Left lung (tissue), 10 donors: ENCODE results near the gene TAOK2. TPM values are rescaled to one million over a fixed set of nuclear protein-coding genes. Genes with fewer than 3 reads are reported as not detected.
A peak's percentile ranks its signal among the peaks of the same experiment; 100 is the strongest.

Experiments
- ATAC-seq: fragments of 200-7000 bp; cut with Tn5 transposase; one replicate; pipeline ENCODE4 v1.9.1; 2020; ENCODE audit warnings: moderate library complexity
- DNase-seq, 4 donors: peaks; one replicate each; pipeline ENCODE4 v3.0.0-alpha.2; 2013 to 2020
- H3K27ac ChIP-seq, 2 donors: fragments of 200-600 bp; sonication (generic) in 1 of 2; one replicate each; pipeline versions ENCODE4 v1.5.0 to v1.8.0; 2020 to 2021
- H3K27me3 ChIP-seq, 2 donors: fragments of 200-600 bp; sonication (generic) in 1 of 2; one replicate each; pipeline versions ENCODE4 v1.5.0 to v1.8.0; 2020 to 2021
- H3K36me3 ChIP-seq, 2 donors: fragments of 200-600 bp; sonication (generic) in 1 of 2; one replicate each; pipeline versions ENCODE4 v1.5.0 to v1.8.0; 2020 to 2021
- H3K4me1 ChIP-seq, 2 donors: fragments of 200-600 bp; one replicate each; pipeline ENCODE4 v1.8.0; 2021
- H3K4me3 ChIP-seq, 2 donors: fragments of 200-600 bp; sonication (generic) in 1 of 2; one replicate each; pipeline versions ENCODE4 v1.5.0 to v1.8.0; 2020 to 2021; ENCODE audit warnings: mild to moderate bottlenecking in 1 of 2
- H3K9me3 ChIP-seq, 2 donors: fragments of 200-600 bp; sonication (generic) in 1 of 2; one replicate each; pipeline versions ENCODE4 v1.5.0 to v1.8.0; 2020 to 2021
- intact Hi-C, 2 donors: fragments of 100-400 bp; cut with DNase I; formaldehyde crosslinking; loops; one replicate each; pipeline versions ENCODE4 v1.11.2 to v1.14.2; 2022
- polyA plus RNA-seq, 6 donors: library from polyadenylated mRNA; unstranded; fragments of 120-200 nt; gene quantifications; one replicate each; pipeline ENCODE4 v1.2.1, GENCODE V29; 2013; ENCODE audit not compliant: insufficient read length in 6 of 6
- total RNA-seq, 2 donors: library from RNA; stranded (reverse); fragmentation: NEBNext Ultra II Directional; extraction: Animal tissue kit (Norgen Biotek cat#: 25700); gene quantifications; one replicate each; pipeline ENCODE4 v1.2.1, GENCODE V29; 2021
- TF ChIP-seq, protein P1 (sequence below), 2 donors: fragments of 200-600 bp; sonication (generic) in 1 of 2; IDR thresholded peaks; one replicate each; pipeline versions ENCODE4 v1.5.0 to v1.8.0; 2021; ENCODE audit warnings: antibody characterized with exemption in 2 of 2
- donor health status: DM: no; HTN: yes; CAD: no.
- donor health status: DM: no; HTN: no; CAD: no.

TAOK2 gene
- total and polyA plus RNA-seq, 8 donors: 47.5 to 71.4 (median 57.4) TPM

DNA sequence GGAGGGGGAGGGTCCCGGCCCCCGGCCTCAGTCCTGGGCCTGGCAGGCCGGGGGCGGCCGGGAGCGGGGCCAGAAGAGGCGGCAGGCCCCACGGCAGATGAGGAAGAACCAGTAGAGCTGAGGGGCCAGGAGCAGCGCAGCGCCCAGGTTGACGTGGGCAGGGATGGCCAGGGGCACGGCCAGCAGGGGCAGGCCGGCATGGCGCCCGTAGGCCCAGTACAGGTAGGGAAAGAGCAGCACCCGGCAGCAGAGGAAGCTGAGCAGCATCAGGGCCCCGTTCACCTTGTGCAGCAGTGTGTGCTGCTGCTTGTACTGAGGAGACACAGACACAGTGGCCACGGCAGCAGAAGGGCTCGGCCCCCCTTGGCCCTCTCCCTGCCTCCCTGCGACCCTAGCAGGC is 51.5 kb downstream of the TAOK2 start:
- TF ChIP-seq, protein P1, sequence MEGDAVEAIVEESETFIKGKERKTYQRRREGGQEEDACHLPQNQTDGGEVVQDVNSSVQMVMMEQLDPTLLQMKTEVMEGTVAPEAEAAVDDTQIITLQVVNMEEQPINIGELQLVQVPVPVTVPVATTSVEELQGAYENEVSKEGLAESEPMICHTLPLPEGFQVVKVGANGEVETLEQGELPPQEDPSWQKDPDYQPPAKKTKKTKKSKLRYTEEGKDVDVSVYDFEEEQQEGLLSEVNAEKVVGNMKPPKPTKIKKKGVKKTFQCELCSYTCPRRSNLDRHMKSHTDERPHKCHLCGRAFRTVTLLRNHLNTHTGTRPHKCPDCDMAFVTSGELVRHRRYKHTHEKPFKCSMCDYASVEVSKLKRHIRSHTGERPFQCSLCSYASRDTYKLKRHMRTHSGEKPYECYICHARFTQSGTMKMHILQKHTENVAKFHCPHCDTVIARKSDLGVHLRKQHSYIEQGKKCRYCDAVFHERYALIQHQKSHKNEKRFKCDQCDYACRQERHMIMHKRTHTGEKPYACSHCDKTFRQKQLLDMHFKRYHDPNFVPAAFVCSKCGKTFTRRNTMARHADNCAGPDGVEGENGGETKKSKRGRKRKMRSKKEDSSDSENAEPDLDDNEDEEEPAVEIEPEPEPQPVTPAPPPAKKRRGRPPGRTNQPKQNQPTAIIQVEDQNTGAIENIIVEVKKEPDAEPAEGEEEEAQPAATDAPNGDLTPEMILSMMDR (IDR thresholded peaks at IDR 0.05): no peak
- Histone ChIP-seq H3K4me3 (no peak overlapping the region), H3K27me3 (peaks cover 11 to 66% of the 10 kb centered on the region in 2 donors), H3K36me3 (no peaks in the 10 kb centered on the region), H3K27ac (no peak overlapping the region), H3K9me3 (no peaks in the 10 kb centered on the region), H3K4me1 (peaks cover 0 to 18% of the 10 kb centered on the region in 2 donors)
- no peak for ATAC-seq
- peak in 1 of 4 donors; percentile 65 for DNase-seq
- intact Hi-C loops: no loop called here

DNA sequence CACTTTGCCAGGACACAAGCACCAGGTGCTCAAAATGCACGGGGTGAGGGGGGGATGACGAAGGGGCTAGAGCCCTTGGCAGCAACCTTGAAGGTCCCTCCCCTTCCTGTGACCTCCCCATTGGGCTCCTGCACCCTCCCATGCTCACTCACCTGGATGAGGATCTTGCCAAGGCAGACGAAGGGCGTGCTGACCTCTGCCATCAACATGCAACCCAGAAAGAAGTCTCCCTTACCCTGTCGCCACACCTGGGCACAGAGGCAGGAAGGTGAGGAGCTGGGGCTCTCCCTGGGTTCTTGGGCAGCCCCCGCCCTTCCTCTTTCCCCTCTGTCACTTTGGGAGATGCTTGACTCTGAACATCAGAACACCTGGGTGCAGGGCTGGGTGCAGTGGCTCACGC is 51.9 kb downstream of the TAOK2 start:
- TF ChIP-seq, protein P1 (IDR thresholded peaks at IDR 0.05): no peak
- intact Hi-C loops: no loop called here
- no peak overlapping the region for H3K27ac ChIP-seq
- ATAC-seq: no peak
- peaks cover 14 to 70% of the 10 kb centered on the region in 2 donors for H3K27me3 ChIP-seq
- no peaks in the 10 kb centered on the region for H3K9me3 ChIP-seq
- no peak overlapping the region for H3K4me3 ChIP-seq
- no peaks in the 10 kb centered on the region for H3K36me3 ChIP-seq
- H3K4me1 ChIP-seq: peaks cover 0 to 16% of the 10 kb centered on the region in 2 donors
- peak in 1 of 4 donors; percentile 35 for DNase-seq

DNA sequence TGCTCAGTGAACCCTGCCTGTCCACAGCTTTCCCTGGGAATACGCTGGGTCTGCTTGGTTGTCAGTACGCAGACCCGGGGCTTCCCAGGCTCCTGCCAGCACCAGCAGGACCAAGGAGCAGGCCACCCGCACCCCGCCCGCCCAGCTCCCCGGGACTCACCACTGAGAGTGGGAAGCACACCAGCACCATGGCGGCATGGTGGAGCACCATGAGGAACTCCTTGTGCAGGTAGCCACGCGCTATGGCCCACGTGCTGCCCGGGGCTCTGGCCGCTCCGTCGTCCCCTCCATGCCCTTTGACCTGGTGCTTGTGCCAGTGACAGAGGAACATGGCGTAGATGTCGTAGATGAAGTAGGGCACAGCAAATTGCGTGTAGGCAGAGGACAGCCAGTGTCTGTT is 52.8 kb downstream of the TAOK2 start:
- Histone ChIP-seq H3K27me3 (peaks cover 22 to 79% of the 10 kb centered on the region in 2 donors), H3K4me3 (no peak overlapping the region), H3K9me3 (no peaks in the 10 kb centered on the region), H3K27ac (no peak overlapping the region), H3K4me1 (peaks cover 0 to 15% of the 10 kb centered on the region in 2 donors), H3K36me3 (no peaks in the 10 kb centered on the region)
- TF ChIP-seq, protein P1 (IDR thresholded peaks at IDR 0.05): no peak
- no peak for ATAC-seq
- peak in 1 of 4 donors; percentile 66 for DNase-seq
- intact Hi-C loops: no loop called here

DNA sequence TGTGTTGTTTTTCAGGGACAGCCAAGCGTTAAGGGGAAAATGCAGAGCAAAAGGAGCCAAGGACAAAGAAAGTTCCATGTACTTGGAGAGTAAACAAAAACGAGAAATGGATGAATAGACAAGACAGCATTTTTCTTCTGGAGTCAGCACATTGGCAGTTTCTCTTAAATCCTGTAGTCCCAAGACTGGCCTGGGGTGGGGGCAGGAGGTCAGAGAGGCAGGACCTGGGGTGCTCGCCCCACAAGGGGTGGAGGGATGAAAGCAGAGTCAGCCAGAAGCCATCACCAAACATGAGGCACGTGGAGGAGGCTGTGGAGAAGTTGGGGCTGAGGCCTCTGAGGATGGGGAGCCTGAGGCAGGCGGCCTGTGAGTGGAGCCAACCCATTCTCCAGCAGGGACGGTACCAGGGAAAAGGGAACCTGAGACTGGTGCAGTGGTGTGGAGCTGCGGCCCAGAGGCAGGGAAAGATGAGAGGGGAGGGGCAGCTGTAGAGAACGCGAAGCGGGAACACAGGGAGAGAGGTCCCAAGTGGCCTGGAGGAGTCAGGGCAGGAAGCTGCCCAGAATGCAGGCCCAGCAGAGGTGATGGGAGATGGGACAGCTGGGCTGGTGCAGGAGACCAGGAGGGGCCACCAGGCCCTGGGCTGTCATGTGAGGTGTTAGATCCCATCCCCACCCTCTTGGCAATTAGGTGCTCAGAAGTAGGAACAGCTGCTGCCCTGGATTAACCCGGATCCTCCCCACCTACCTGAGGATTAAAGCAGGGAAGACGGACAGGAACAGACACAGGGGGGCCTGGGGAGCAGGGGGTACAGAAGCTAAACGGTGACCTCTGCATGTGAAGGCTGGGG is 54.1 kb downstream of the TAOK2 start:
- intact Hi-C loops: no loop called here
- ATAC-seq: no peak
- Histone ChIP-seq H3K27ac (no peak overlapping the region), H3K27me3 (peaks cover 34 to 92% of the 10 kb centered on the region in 2 donors), H3K4me1 (peaks cover 0 to 9% of the 10 kb centered on the region in 2 donors), H3K9me3 (no peaks in the 10 kb centered on the region), H3K4me3 (no peak overlapping the region), H3K36me3 (no peaks in the 10 kb centered on the region)
- no peak for DNase-seq
- TF ChIP-seq, protein P1 (IDR thresholded peaks at IDR 0.05): no peak

DNA sequence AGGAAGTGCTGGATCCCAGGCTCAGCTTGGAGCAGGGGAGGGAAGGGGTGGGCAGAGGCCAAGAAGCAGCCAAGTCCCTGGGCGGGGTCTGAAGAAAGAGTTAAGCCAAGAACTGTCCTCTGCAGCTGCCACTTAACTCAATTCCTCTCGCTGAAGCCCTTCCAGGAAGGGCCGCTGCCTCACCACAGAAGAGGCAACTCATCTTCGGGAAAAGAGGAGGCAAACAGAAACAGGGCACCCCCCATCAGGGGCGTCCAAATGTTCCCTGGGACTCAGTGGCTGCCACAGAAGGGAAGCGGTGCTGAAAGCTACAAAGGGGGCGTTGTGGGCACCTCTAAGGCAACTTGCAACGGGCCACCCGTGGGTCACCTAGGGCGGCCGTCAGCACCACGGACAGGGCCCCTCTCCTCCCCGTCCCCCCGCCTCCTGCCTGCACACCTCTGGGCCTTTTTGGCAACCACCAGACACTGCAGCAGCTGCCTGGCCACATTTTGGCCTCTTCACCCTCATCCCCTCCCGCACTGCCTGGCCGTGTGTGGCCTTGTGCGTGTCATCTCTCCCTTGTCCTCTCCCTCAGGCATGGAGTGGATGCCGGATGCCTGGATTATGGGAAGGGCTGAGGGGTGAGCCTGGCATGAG is 54.9 kb downstream of the TAOK2 start:
- H3K36me3 ChIP-seq: no peaks in the 10 kb centered on the region
- H3K27me3 ChIP-seq: peaks cover 34 to 99% of the 10 kb centered on the region in 2 donors
- DNase-seq (peak in 3 of 4 donors; percentile 26 to 54 (median 49)), ATAC-seq (peak; percentile 49)
- TF ChIP-seq, protein P1 (IDR thresholded peaks at IDR 0.05): no peak
- no peak overlapping the region for H3K27ac ChIP-seq
- peaks cover 0 to 9% of the 10 kb centered on the region in 2 donors for H3K4me1 ChIP-seq
- intact Hi-C loops: no loop called here
- no peaks in the 10 kb centered on the region for H3K9me3 ChIP-seq
- H3K4me3 ChIP-seq: no peak overlapping the region
